Stomach (tissue), 19 donors: ENCODE results near the gene RAMP1. TPM values are rescaled to one million over a fixed set of nuclear protein-coding genes. Genes with fewer than 3 reads are reported as not detected.
A peak's percentile ranks its signal among the peaks of the same experiment; 100 is the strongest.

Source experiments
- DNase-seq, 2 donors: peaks; one replicate each; pipeline versions ENCODE4 v3.0.0 to v3.0.0-alpha.2; 2013 to 2019
- H3K27ac ChIP-seq, 5 donors: fragments of 200-600 bp in 4 of 5; sonication (generic) in 4 of 5; one replicate each; pipeline ENCODE4 v1.5.1; 2013 to 2019; ENCODE audit warnings: mild to moderate bottlenecking in 1 of 5, moderate library complexity in 1 of 5
- H3K27me3 ChIP-seq, 3 donors: fragments of 200-600 bp; sonication (generic); one replicate each; pipeline ENCODE4 v1.5.1; 2017 to 2019; ENCODE audit warnings: mixed run types in 1 of 3
- H3K36me3 ChIP-seq, 4 donors: fragments of 200-600 bp; sonication (generic); 1 replicate in 3 of 4; 2 replicates in 1 of 4; pipeline ENCODE4 v1.5.1; 2016 to 2019
- H3K4me1 ChIP-seq, 4 donors: fragments of 200-600 bp; sonication (generic); one replicate each; pipeline ENCODE4 v1.5.1; 2016 to 2019
- H3K4me3 ChIP-seq, 4 donors: fragments of 200-600 bp; sonication (generic) in 3 of 4; one replicate each; pipeline ENCODE4 v1.5.1; 2016 to 2019; ENCODE audit warnings: mild to moderate bottlenecking in 1 of 4
- H3K9me3 ChIP-seq, 4 donors: fragments of 200-600 bp; sonication (generic); one replicate each; pipeline ENCODE4 v1.5.1; 2016 to 2019
- CTCF ChIP-seq, 7 experiments: fragments of 450-650 bp in 4 of 7; fragments of 200-600 bp in 3 of 7; sonication (generic) in 3 of 7; IDR thresholded peaks; one replicate each; pipeline ENCODE4 v1.5.1; 2016 to 2019; ENCODE audit warnings: antibody characterized with exemption in 7 of 7, control low read depth in 2 of 7, mild to moderate bottlenecking in 1 of 7
- EP300 ChIP-seq: sonication (generic); formaldehyde crosslinking; IDR thresholded peaks from one replicate; pipeline ENCODE4 v1.6.1; 2017; ENCODE audit warnings: antibody characterized with exemption
- POLR2A ChIP-seq, 4 donors: fragments of 450-650 bp; IDR thresholded peaks; one replicate each; pipeline ENCODE4 v1.6.1; 2016; ENCODE audit warnings: antibody characterized with exemption in 4 of 4, control low read depth in 2 of 4, mild to moderate bottlenecking in 1 of 4, moderate library complexity in 1 of 4
- POLR2AphosphoS5 ChIP-seq, 3 donors: sonication (generic); formaldehyde crosslinking; IDR thresholded peaks; one replicate each; pipeline ENCODE4 v1.6.1; 2016; ENCODE audit warnings: antibody characterized with exemption in 3 of 3
- WGBS, 5 donors: extraction: QIAGEN DNeasy Blood & Tissue Kit in 3 of 5; methylation state at CpG; one replicate each; pipeline versions ENCODE4 v1.1.5 to v1.1.7; 2013 to 2018; 5-methylcytosine and 5-hydroxymethylcytosine counted together
- intact Hi-C: fragments of 100-400 bp; cut with DNase I; formaldehyde crosslinking; loops from one replicate; pipeline ENCODE4 v1.15.1; 2023; ENCODE audit warnings: low total_unique reads
- long read RNA-seq, 10 donors: transcript quantifications; one replicate each; lab custom pipeline, GENCODE V29; 2026
- polyA plus RNA-seq, 3 donors: library from polyadenylated mRNA; stranded (reverse); fragments of 200-250 nt; gene quantifications; one replicate each; pipeline ENCODE4 v1.2.3, GENCODE V29; 2013
- total RNA-seq, 5 donors: library from RNA; depleted of rRNA; stranded (reverse); fragments of >200 nt; gene quantifications; one replicate each; pipeline versions ENCODE4 v1.1.0 to v1.2.3, GENCODE V29; 2014 to 2016
- donor health status: healthy with polysubstance abuse.
- donor health status: Bipolar disorder and iron deficiency.
- donor health status: healthy.

Gene RAMP1
- total RNA-seq (100 to 1,000 TPM in 1 of 5 donors, 10 to 100 TPM in 3, under 1 TPM in 1; 0.87 to 113 (median 31.4) TPM), polyA plus RNA-seq (100 to 1,000 TPM in 1 of 3 donors, 10 to 100 TPM in 2; 14.1 to 101 (median 32.3) TPM)
- long read RNA-seq, donor 1, transcript RAMP1-201 (3 exons, 910 nt) = major isoform, 12 of 17 reads
- long read RNA-seq, donor 1, partial matches to known transcripts = 5 of 17 reads
- long read RNA-seq, donor 1, other reads (novel, unspliced or antisense) = 0 of 17 reads
- long read RNA-seq, donor 2, transcript RAMP1-201 (3 exons, 910 nt) = major isoform, 22 of 26 reads
- long read RNA-seq, donor 2, partial matches to known transcripts = 0 of 26 reads
- long read RNA-seq, donor 2, other reads (novel, unspliced or antisense) = 0 of 26 reads
- long read RNA-seq, donor 3, transcript RAMP1-201 (3 exons, 910 nt) = major isoform, 8 of 8 reads
- long read RNA-seq, donor 3, partial matches to known transcripts = 0 of 8 reads
- long read RNA-seq, donor 3, other reads (novel, unspliced or antisense) = 0 of 8 reads
- long read RNA-seq, donor 4, partial matches to known transcripts = 0 of 1 reads
- long read RNA-seq, donor 4, other reads (novel, unspliced or antisense) = 0 of 1 reads
- long read RNA-seq, donor 5, transcript RAMP1-201 (3 exons, 910 nt) = major isoform, 15 of 18 reads
- long read RNA-seq, donor 5, partial matches to known transcripts = 0 of 18 reads
- long read RNA-seq, donor 5, other reads (novel, unspliced or antisense) = 0 of 18 reads
- long read RNA-seq, donor 6 = 0 reads
- long read RNA-seq, donor 7, transcript RAMP1-201 (3 exons, 910 nt) = major isoform, 26 of 36 reads
- long read RNA-seq, donor 7, partial matches to known transcripts = 7 of 36 reads
- long read RNA-seq, donor 7, other reads (novel, unspliced or antisense) = 0 of 36 reads
- long read RNA-seq, donor 8, transcript RAMP1-201 (3 exons, 910 nt) = major isoform, 13 of 13 reads
- long read RNA-seq, donor 8, partial matches to known transcripts = 0 of 13 reads
- long read RNA-seq, donor 8, other reads (novel, unspliced or antisense) = 0 of 13 reads
- long read RNA-seq, donor 9, transcript RAMP1-201 (3 exons, 910 nt) = major isoform, 11 of 21 reads
- long read RNA-seq, donor 9, partial matches to known transcripts = 10 of 21 reads
- long read RNA-seq, donor 9, other reads (novel, unspliced or antisense) = 0 of 21 reads
- long read RNA-seq, donor 10, transcript RAMP1-201 (3 exons, 910 nt) = major isoform, 9 of 13 reads
- long read RNA-seq, donor 10, partial matches to known transcripts = 0 of 13 reads
- long read RNA-seq, donor 10, other reads (novel, unspliced or antisense) = 0 of 13 reads

- Histone ChIP-seq H3K4me1 (peaks cover 36 to 65% (median 46%) of the 10 kb centered on the region in 4 donors), H3K36me3 (no peaks in the 10 kb centered on the region), H3K9me3 (no peaks in the 10 kb centered on the region), H3K27ac (peak within 1 kb of the TSS; percentile 55 to 93 (median 83)), H3K4me3 (peak within 1 kb of the TSS; percentile 60 to 67 (median 63)), H3K27me3 (peaks cover 0 to 36% (median 7%) of the 10 kb centered on the region in 3 donors)
- DNase-seq = peak in 1 of 2 donors; percentile 62
- TF ChIP-seq POLR2AphosphoS5 (IDR thresholded peaks at IDR 0.05) = no peak
- no peak for TF ChIP-seq EP300
- no peak for TF ChIP-seq POLR2A (IDR thresholded peaks at IDR 0.05)
- intact Hi-C loops = loop anchor here (10.0 kb wide), 1 partner anchor 65 kb away; no protein-coding TSS in a partner anchor
- 2 to 6% (median 4%) methylated on average over 32 to 78 of the region's 79 CpGs for WGBS, 5 donors
Measured at GRCh38 chr2:237859533-237860272, at the start of gene RAMP1. Gene RAMP1 (plus strand): TSS chr2:237859623. CDS start chr2:237859676, 53 bp downstream.

GRCh38 chr2:237815637-237816036, 43.8 kb upstream of the RAMP1 start:
- Histone ChIP-seq H3K9me3 (no peaks in the 10 kb centered on the region), H3K36me3 (no peaks in the 10 kb centered on the region), H3K4me1 (no peaks in the 10 kb centered on the region), H3K4me3 (no peak overlapping the region), H3K27ac (no peak overlapping the region), H3K27me3 (no peaks in the 10 kb centered on the region)
- DNase-seq = no peak
- WGBS, 5 donors = 62 to 87% (median 85%) methylated on average over 1 of the region's 1 CpG
- intact Hi-C loops = no loop called here
- no peak for TF ChIP-seq EP300
- no peak for TF ChIP-seq POLR2A (IDR thresholded peaks at IDR 0.05)
- TF ChIP-seq POLR2AphosphoS5 (IDR thresholded peaks at IDR 0.05) = no peak

- TF ChIP-seq POLR2A (IDR thresholded peaks at IDR 0.05) = no peak
- no peak for TF ChIP-seq EP300
- TF ChIP-seq POLR2AphosphoS5 (IDR thresholded peaks at IDR 0.05) = no peak
- TF ChIP-seq CTCF (IDR thresholded peaks at IDR 0.05) = no peak
- WGBS, 5 donors = 93 to 99% (median 97%) methylated on average over 1 of the region's 1 CpG
- Histone ChIP-seq H3K27ac (no peak overlapping the region), H3K27me3 (no peaks in the 10 kb centered on the region), H3K4me1 (no peaks in the 10 kb centered on the region), H3K4me3 (no peak overlapping the region), H3K36me3 (no peaks in the 10 kb centered on the region), H3K9me3 (no peaks in the 10 kb centered on the region)
- no peak for DNase-seq
- intact Hi-C loops = no loop called here
Measured at GRCh38 chr2:237816531-237816930, 42.9 kb upstream of the RAMP1 start.

GRCh38 chr2:237818066-237818473, 41.4 kb upstream of the RAMP1 start:
- WGBS, 5 donors = 45 to 60% (median 50%) methylated on average over 5 of the region's 5 CpGs
- no peak overlapping the region for H3K4me3 ChIP-seq
- no peaks in the 10 kb centered on the region for H3K36me3 ChIP-seq
- no peaks in the 10 kb centered on the region for H3K4me1 ChIP-seq
- H3K9me3 ChIP-seq = no peaks in the 10 kb centered on the region
- TF ChIP-seq EP300 (no peak), POLR2A (IDR thresholded peaks at IDR 0.05) (no peak), CTCF (IDR thresholded peaks at IDR 0.05) (no peak), POLR2AphosphoS5 (IDR thresholded peaks at IDR 0.05) (no peak)
- intact Hi-C loops = no loop called here
- no peaks in the 10 kb centered on the region for H3K27me3 ChIP-seq
- no peak for DNase-seq
- H3K27ac ChIP-seq = no peak overlapping the region
